ENCODE measurements around the gene NIPBL.

Gene NIPBL

DNA sequence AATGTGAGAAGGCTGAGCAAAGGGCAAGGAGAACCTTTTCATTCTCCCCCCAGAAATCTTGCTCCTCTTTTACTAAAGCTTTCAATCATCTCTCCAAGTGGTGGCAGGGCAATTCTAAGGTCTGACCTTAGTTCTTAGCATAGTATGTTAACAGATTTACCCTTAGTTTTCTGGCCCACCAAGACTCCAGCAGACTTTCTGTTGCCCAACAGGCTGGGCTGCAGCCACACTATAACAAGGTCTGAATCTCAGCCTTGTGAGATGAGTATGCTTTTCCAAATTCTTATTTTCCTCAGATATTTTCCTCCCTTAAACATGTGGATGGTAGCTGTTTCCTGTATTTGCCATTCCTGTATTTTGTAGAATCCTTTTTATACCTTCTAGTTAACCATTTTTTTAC, 69.5 kb downstream of the NIPBL start:
- Mint-ChIP-seq H3K27me3 (ENCODE audit: low read depth) (no peaks in the 10 kb centered on the region), H3K36me3 (ENCODE audit: low read depth) (no peaks in the 10 kb centered on the region), H3K9me3 (no peaks in the 10 kb centered on the region), H3K27ac (no peak overlapping the region), H3K4me1 (peaks cover 17% of the 10 kb centered on the region), H3K4me3 (no peak overlapping the region)
- TF ChIP-seq, protein P1, sequence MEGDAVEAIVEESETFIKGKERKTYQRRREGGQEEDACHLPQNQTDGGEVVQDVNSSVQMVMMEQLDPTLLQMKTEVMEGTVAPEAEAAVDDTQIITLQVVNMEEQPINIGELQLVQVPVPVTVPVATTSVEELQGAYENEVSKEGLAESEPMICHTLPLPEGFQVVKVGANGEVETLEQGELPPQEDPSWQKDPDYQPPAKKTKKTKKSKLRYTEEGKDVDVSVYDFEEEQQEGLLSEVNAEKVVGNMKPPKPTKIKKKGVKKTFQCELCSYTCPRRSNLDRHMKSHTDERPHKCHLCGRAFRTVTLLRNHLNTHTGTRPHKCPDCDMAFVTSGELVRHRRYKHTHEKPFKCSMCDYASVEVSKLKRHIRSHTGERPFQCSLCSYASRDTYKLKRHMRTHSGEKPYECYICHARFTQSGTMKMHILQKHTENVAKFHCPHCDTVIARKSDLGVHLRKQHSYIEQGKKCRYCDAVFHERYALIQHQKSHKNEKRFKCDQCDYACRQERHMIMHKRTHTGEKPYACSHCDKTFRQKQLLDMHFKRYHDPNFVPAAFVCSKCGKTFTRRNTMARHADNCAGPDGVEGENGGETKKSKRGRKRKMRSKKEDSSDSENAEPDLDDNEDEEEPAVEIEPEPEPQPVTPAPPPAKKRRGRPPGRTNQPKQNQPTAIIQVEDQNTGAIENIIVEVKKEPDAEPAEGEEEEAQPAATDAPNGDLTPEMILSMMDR (IDR thresholded peaks at IDR 0.05; ENCODE audit: unreplicated experiment in 3 of 3) = no peak

GRCh38 chr5:36948041-36948440, 71.5 kb downstream of the NIPBL start:
- Mint-ChIP-seq H3K9me3 (no peaks in the 10 kb centered on the region), H3K27ac (no peak overlapping the region), H3K27me3 (ENCODE audit: low read depth) (no peaks in the 10 kb centered on the region), H3K4me1 (peaks cover 18% of the 10 kb centered on the region), H3K36me3 (ENCODE audit: low read depth) (no peaks in the 10 kb centered on the region), H3K4me3 (no peak overlapping the region)
- TF ChIP-seq, protein P1 (IDR thresholded peaks at IDR 0.05; ENCODE audit: unreplicated experiment in 3 of 3) = no peak

- TF ChIP-seq, protein P1 (IDR thresholded peaks at IDR 0.05; ENCODE audit: unreplicated experiment in 3 of 3) = no peak
- no peak overlapping the region for H3K4me3 Mint-ChIP-seq
- no peaks in the 10 kb centered on the region for H3K27me3 Mint-ChIP-seq (ENCODE audit: low read depth)
- no peak overlapping the region for H3K27ac Mint-ChIP-seq
- H3K36me3 Mint-ChIP-seq (ENCODE audit: low read depth) = no peaks in the 10 kb centered on the region
- no peaks in the 10 kb centered on the region for H3K9me3 Mint-ChIP-seq
- H3K4me1 Mint-ChIP-seq = peaks cover 18% of the 10 kb centered on the region
Measured at GRCh38 chr5:36948650-36949049, 72.1 kb downstream of the NIPBL start.

GRCh38 chr5:36949593-36949992, 73.0 kb downstream of the NIPBL start:
- Mint-ChIP-seq H3K27ac (no peak overlapping the region), H3K27me3 (ENCODE audit: low read depth) (no peaks in the 10 kb centered on the region), H3K4me3 (no peak overlapping the region), H3K36me3 (ENCODE audit: low read depth) (peaks cover 6% of the 10 kb centered on the region), H3K4me1 (peaks cover 18% of the 10 kb centered on the region), H3K9me3 (no peaks in the 10 kb centered on the region)
- TF ChIP-seq, protein P1 (IDR thresholded peaks at IDR 0.05; ENCODE audit: unreplicated experiment in 3 of 3) = no peak

GRCh38 chr5:36950586-36951457, 74.3 kb downstream of the NIPBL start:
- TF ChIP-seq, protein P1 (IDR thresholded peaks at IDR 0.05; ENCODE audit: unreplicated experiment in 3 of 3) = no peak
- Mint-ChIP-seq H3K27ac (peak overlapping the region in 1 of 3 experiments; percentile 53), H3K4me3 (no peak overlapping the region), H3K9me3 (no peaks in the 10 kb centered on the region), H3K27me3 (ENCODE audit: low read depth) (no peaks in the 10 kb centered on the region), H3K36me3 (ENCODE audit: low read depth) (peaks cover 16% of the 10 kb centered on the region), H3K4me1 (peaks cover 18% of the 10 kb centered on the region)

DNA sequence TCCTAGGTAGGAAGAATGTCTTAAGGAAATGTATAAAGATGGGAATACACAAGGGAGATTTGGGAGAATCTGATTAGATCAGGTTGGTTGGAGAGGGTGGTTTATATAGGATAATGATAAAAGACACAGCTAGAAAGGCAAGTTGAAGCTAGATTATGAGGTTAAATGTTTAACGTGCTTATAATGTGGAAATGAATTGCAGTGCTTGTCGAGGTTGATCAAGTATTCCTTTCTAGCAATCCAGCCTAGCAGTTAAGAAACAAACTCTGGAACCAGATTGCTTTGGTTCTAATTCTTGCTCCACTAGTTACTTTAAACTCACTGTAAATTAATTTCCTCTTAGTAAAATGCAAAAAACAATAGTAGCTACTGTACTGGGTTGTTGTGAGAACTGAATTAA, 76.5 kb downstream of the NIPBL start:
- Mint-ChIP-seq H3K4me3 (no peak overlapping the region), H3K36me3 (ENCODE audit: low read depth) (peaks cover 34% of the 10 kb centered on the region), H3K27me3 (ENCODE audit: low read depth) (no peaks in the 10 kb centered on the region), H3K4me1 (peaks cover 18% of the 10 kb centered on the region), H3K27ac (no peak overlapping the region), H3K9me3 (no peaks in the 10 kb centered on the region)
- TF ChIP-seq, protein P1 (IDR thresholded peaks at IDR 0.05; ENCODE audit: unreplicated experiment in 3 of 3) = no peak

Measured in nephron (organoid).